ENCODE data around the gene CCN6.
A peak's percentile ranks its signal among the peaks of the same experiment; 100 is the strongest.

Gene CCN6

GRCh38 chr6:112054001-112054400 is at the start of gene CCN6:
TSS of gene CCN6 (plus strand) at chr6:112054104. CDS start at chr6:112054358, 254 bp downstream.
- no peak for DNase-seq (ENCODE audit: low read depth in 2 of 2)

DNA sequence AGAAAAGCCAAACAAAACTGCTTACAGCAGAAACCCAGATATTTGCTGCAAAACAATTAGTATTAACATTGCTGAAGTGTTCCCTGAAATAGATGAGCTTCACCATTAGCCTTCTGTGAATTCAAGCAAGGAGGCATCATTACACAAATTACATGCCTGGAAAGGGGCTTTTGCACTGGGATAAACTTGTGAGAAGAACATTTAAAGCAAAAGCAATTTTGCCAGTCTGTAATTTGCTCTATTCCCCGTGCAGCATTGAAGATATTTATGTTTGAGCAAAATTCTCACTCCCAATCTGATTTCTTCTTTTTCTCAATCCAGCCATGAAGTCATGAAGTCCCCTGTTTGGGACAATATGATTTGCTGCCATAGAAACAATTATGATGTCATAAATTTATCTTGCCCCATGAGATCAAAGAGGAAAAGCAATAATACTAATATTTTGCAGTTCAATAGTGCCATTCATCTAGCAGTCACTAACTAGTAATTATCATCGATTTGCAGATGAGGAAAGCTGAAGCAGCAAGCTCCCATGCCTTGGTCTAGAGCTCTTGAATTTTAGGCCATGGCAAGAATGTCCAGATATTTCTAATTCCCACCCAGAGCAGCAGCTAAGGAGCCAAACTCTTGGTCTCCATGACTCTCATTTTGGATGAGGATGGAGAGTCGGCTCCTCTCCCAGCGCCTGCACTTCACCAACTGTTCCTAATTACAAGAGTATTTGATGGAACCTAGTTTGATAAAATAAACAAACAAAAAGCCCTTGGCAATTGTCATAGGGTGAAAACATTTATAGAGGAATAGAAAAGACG is 49.5 kb upstream of the CCN6 start:
- no peak for DNase-seq (ENCODE audit: low read depth in 2 of 2)

DNA sequence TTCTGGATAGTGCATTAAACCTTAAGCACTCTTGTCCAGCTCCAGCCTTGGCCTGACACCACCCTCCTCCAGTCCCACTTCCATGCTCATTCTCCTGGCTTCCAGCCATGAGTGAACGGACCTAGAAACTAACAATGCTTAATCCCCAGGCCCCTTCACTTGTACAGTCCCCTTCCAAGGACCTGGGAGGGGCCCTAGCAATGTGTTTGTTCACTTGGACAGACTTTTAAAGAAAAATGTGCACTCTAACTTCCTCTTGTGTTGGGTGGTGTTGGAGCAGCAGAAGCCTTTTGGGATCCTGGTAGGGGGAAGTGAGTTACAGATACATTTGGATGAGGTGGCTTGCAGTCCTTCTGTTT is 48.9 kb upstream of the CCN6 start:
- DNase-seq (ENCODE audit: low read depth in 2 of 2), result no peak

DNA sequence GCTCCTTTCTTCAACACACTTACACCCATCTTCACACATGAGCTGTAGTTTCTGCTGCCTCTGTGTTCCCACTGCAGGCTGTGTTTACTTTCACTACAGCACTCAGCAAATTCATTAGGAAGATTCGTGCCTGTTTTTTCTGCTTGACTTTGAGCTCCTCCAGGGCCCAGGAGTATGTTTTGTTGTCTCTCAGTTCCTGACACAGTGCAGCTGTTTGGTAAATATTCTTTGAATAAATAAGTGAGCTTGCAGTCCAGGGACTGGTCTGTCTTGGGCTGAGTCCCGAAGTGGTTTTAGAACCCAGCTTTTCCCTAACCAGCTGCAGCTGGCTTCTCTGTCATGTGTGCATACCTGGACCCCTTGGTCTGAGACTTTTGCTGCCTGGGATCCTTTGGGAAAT is 46.6 kb upstream of the CCN6 start:
- DNase-seq (ENCODE audit: low read depth in 2 of 2), result no peak

DNA sequence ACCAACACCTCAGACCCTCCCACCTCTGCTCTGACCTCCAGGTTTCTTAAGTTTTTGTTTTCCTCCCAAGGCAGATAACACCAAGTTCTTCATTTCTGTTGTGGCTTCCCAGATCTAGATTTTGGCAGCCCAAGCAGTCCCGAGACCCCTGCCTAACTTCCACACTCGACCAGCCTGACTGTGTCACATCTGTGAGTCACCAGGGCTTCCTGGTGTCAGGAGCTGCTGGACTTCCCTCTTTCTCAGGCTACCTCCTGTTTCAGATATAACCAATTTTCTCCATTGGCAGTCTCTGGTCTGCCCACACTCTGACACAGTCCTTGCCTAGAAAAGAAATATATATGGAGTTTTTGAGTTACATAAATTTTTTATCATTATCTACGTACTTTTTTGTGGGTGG is 46.1 kb upstream of the CCN6 start:
- DNase-seq (ENCODE audit: low read depth in 2 of 2), result no peak

GRCh38 chr6:112008482-112008881 is 45.4 kb upstream of the CCN6 start:
- no peak for DNase-seq (ENCODE audit: low read depth in 2 of 2)

DNA sequence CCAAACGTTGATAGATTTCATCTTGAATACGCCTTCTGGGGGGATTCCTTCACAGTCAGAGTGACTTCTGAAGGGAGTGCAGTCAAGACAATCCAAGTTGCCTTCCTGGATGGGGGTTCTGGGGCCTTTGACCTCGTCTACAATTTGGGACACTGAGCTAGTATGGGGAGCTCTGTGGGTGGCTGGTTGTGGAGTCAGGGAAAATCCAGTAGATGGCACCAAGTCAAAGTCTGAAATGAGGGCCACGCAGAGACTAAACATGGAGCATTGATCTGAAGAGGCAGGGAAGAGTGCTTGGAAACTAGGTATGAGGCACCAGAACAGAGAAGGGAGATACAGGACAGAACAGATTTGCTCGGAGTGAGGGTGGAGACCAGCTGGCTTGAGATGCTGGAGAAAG is 43.6 kb upstream of the CCN6 start:
- no peak for DNase-seq (ENCODE audit: low read depth in 2 of 2)

DNA sequence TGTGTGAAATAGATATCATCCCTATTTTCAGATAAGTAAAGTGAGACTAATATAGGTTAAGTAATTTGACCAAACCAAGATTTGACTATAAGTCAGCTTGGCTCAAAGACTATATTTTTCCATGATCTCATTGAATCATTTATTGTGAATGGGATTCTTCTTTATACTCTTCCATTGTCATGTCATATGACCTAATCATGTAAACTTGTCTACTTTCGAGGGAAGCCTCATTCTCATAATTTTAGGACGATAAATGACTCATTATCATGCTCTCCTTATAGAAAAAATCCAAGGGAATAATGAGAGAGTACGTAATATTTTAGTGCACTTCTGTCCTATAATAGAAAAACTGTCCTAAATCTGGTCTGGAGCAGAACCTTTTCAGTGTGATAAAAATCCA is 40.9 kb upstream of the CCN6 start:
- DNase-seq (ENCODE audit: low read depth in 2 of 2), result no peak

DNA sequence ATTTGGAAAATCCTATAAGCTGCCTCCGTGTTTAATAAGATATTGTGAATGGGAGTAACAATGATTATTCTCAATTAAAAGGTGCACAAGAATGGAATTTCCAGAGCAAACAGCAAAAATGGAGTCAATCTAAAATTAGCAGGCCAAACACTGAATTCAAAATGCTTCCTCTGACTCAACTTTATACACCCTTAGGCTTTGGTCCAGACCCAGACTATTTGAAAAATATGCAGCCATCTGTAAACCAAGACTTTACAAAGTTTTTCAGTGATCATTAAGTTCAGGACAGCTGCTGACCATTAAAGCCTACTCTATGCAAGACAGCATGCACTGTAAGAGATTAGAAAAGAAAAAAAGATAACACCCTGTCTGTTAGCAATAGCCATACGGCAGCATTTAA is 39.4 kb upstream of the CCN6 start:
- no peak for DNase-seq (ENCODE audit: low read depth in 2 of 2)

DNA sequence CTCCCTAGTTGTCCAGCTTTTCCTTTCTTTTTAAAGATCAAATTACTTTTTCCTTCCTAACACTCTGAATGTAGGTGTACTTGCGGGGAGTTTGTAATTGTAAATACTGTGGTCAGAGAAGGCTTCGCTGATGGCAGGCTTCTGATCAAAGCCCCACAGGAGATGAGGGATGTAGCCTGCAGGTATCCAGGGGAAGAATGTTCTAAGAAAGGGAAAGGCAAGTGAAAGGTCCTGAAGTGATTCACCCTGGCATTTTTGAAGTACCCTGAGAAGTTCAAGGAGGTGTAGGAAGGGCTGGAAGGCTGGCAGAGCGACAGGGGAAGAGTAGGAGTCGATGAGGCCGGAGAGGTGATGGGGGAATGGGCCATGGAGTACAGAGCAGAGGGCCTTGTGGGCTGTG is 38.2 kb upstream of the CCN6 start:
- no peak for DNase-seq (ENCODE audit: low read depth in 2 of 2)

DNA sequence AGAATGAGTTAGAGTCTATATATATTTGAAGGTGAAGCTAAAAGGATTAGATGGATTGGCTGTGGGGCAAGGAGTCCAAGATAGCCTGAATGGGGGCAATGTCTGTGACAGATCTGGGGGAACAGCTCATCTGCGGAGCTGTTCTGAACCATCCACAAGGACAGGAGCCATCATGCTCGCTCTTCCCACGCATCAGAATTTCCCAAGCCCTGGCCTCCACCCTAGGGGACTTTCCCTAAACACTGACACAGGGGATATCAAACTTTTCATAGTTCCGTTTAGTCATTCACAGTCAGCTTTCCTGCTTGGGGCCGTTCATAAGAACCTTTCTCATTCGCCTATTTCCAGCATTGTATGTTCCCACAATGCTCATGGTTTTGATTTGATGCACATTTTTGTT is 37.6 kb upstream of the CCN6 start:
- DNase-seq (ENCODE audit: low read depth in 2 of 2), result peak in 1 of 2 donors; percentile 71

GRCh38 chr6:112017169-112017568 is 36.7 kb upstream of the CCN6 start:
- DNase-seq (ENCODE audit: low read depth in 2 of 2), result peak in 1 of 2 donors; percentile 50

GRCh38 chr6:112017760-112018537 is 36.0 kb upstream of the CCN6 start:
- no peak for DNase-seq (ENCODE audit: low read depth in 2 of 2)

DNA sequence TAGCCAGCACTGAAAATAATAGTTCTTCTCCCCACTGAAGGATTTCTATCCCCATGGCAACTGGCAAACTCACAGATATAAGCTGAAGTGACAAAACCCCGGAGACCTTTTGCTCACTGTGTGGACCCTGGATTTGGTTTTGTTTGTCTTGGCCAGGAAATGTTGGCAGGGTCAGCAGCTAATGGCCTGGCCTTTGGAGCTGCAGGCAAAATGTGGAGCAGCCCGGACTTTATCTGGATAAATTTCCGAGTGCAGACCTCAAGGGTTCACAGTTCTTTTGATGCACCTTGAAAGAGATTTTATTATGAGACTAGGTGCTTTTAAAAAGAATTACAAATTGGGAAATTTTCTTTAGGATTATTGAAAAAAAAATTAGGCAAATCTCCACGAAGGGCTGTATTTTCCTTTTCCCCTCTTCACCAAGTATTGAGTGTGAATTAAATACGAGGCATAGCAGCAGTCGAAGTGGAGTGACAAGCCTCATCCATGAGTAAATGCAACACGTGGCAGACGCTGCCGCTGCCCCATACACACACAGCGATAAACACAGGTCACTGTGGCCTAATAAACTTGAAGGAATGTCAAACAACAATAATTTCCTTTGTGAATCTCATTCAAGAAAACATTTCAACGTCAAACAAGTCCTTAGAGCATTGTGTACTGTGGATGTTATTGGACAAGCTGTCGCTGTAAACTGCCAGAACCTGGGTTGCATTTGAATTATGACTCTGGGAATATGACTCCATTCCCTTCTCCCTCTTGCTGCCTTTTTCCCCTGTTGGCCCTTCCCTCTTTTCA is 35.1 kb upstream of the CCN6 start:
- DNase-seq (ENCODE audit: low read depth in 2 of 2), result no peak

DNA sequence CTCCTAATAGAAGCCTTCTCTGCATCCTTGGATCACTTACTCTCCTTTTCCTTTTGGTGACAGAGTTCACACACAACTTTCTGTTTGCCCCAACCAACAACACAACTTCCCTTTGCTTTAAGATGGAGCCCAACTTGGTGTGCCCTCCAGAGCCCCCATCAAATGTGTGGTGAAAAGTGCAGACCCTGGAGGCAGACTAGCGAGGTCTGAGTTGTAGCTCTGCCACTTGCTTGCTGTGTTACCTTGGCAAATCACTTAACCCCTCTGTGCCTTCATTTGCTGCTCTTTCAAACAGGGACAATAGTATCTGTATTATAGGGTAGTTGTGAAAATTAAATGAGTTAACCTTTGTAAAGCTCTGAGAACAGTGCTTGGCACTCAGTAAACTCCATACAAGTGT is 34.3 kb upstream of the CCN6 start:
- DNase-seq (ENCODE audit: low read depth in 2 of 2), result no peak

DNA sequence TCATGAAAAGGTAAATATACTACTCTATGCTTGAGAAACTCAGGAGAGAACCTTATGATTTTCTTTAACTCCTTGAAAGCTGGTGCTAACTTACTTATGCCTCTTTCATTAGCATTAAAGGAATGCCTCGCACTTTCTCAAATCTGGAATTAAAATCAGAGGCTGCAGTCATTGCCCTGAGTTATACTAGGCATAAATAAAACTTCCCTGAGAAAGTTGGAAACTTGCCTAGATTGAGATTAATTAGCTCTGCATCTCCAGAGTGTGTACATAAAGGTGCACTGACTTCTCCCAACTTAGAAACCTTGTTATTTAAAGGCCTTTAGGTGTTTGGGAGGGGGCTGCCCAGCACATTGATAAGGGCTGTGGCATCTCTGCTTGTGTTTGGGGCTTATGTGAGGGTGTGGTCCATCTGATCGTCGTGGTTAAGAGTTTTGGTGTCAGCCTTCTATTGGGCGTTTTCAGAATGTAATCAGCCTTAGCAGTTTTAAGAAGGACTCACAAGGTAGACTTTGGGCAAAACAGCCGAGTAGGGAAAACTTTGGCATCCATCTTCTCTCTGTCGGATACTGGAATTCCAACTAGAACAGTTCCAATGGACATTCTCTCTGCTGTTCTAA is 32.1 kb upstream of the CCN6 start:
- no peak for DNase-seq (ENCODE audit: low read depth in 2 of 2)

GRCh38 chr6:112022749-112023148 is 31.2 kb upstream of the CCN6 start:
- DNase-seq (ENCODE audit: low read depth in 2 of 2), result no peak

DNA sequence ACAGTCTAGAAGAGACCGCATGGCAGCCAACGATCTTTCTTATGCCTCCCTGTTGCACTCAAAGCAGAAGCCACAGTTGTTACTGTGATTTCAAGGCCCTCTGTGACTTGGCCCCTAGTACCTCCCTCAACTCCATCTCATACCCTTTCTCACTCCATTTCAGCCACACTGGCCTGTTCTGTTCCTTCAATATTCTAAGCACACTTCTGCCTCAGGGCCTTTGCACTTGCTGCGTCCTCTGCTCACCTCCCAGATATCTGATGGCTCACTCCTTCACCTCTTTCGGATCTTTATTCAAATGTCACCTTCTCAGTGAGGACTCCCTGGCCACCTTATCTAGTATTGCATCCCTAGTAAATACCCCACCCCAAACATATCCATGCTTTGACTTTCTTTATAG is 29.4 kb upstream of the CCN6 start:
- DNase-seq (ENCODE audit: low read depth in 2 of 2), result no peak

DNA sequence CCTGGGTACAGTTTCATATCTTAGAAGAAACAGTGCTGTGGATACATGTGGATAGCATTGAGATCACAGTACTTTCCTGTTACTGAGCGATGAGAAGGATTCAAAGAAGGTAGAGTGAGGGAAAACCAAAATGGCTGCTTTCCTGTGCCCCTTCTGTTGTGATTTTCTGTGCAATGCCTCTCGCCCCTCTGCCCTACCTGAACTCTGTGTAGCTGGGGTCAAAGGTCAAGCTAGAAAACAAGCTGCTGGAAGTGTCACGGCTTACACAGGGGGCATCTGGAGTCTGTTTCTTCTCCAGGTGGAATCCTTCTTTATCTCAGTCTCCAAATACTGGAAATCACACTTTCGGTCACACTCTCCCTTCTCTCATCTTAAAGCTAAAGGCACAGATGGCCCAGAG is 27.0 kb upstream of the CCN6 start:
- DNase-seq (ENCODE audit: low read depth in 2 of 2), result no peak

DNA sequence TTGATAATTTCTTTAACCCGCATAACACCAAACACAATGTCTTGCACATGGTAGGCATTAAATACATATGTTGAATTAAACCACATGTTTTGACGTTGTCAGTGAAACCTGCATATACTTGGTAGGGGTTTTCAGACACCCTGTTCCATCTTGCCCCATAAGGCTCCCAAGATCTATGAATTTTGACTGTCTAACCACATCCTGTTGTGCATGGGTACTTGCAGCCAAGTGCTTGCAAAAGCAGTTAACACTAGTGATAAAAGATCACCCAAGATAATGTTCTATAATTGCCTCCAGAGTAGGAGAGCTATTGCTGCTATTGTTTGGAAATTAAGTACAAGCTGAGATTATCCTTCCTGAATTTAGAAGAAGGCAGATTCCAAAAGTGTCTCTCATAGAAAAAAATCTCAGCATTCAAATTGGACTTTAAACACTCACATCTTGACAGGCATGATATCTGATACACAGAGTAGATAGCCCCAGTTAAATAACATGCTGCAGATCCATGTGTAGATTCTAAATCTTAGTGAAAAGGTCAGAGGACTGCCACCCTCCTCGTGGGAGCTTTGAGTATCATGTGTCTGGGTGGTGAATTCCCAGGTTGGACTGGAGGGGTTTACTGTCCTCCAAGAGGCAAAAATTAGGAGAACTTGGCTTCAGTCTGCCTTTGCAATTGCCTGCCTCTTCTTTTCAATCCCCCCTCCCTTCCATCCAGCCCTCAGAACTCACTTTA is 25.8 kb upstream of the CCN6 start:
- DNase-seq (ENCODE audit: low read depth in 2 of 2), result no peak

DNA sequence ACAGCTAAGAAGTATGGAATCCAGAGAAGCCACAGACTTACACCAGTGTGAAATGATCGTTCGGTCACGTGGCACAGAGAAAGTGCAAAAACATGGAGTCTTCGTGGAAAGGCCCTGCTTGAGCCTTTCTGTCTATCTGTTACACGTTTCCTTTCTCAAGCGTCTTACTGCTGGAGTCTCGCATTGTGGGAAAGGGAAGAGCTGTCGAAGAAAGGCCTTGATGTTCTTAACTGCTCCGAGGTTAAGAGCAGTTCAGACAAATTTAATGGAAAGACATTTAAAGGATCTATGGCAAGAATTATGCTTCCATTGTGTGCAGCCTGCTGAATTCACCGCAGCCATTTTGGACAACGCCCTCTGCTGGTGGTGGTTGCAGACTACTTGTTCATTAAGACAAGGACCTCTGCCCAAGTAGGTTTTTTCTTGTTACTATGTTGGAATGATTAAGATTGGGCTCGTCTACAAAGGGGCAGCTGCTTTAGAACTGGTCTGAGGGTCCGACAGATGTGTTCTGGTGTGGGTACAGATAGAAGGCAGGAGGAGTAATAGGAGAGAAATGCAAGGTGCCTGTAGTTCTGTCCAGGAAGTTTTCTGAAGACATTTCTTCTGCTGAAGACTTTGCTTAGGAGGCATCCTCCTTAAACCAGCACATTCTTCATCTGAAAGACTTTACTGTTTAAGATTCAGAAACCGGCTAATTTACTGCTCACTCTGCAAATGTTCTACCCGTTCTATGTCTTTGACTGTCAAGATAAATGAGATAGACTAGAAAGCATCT is 24.7 kb upstream of the CCN6 start:
- DNase-seq (ENCODE audit: low read depth in 2 of 2), result peak; percentile 77 to 88

All from stimulated activated CD4-positive, alpha-beta T cell treated with anti-CD3 and anti-CD28 coated beads, Interleukin-4, amount 100 ng/mL, for 48 hours (primary cell).